Activated CD4-positive, alpha-beta T cell treated with anti-CD3 and anti-CD28 coated beads, Interleukin-2, amount 50 U/mL, for 4 hours (primary cell): ENCODE results near the gene C1orf185.
"Not testable (repeated sequence)": the region's sequence is repeated elsewhere in the genome, so short reads cannot be mapped to it uniquely, and the experiment has no call there.

Experiments used
- DNase-seq, 2 experiments: peaks; one replicate each; pipeline ENCODE4 v3.0.0-alpha.2; 2020

C1orf185 gene

GRCh38 chr1:51139474-51139873 is 37.4 kb downstream of the C1orf185 start:
- no peak for DNase-seq

- DNase-seq, result no peak
These were observed 45.4 kb downstream of the C1orf185 start for GRCh38 chr1:51147394-51147793.

- DNase-seq, result no peak
These were observed 52.7 kb downstream of the C1orf185 start for GRCh38 chr1:51154776-51155175.

- no peak for DNase-seq
These were observed 54.7 kb downstream of the C1orf185 start for GRCh38 chr1:51156752-51157151.

GRCh38 chr1:51157395-51157794 is 55.4 kb downstream of the C1orf185 start:
- DNase-seq, result no peak

- no peak for DNase-seq
These were observed 56.2 kb downstream of the C1orf185 start for GRCh38 chr1:51158263-51158662.

- not testable (repeated sequence) for DNase-seq
These were observed 60.5 kb downstream of the C1orf185 start for GRCh38 chr1:51162560-51162959.

GRCh38 chr1:51165540-51165939 is 63.5 kb downstream of the C1orf185 start:
- no peak for DNase-seq

GRCh38 chr1:51168266-51168845 is 66.3 kb downstream of the C1orf185 start:
- no peak for DNase-seq

- DNase-seq, result no peak
These were observed 66.9 kb downstream of the C1orf185 start for GRCh38 chr1:51168936-51169335.

- DNase-seq, result no peak
These were observed 68.3 kb downstream of the C1orf185 start for GRCh38 chr1:51170342-51170741.

GRCh38 chr1:51172811-51173210 is 70.8 kb downstream of the C1orf185 start:
- DNase-seq, result no peak

- no peak for DNase-seq
These were observed 73.2 kb downstream of the C1orf185 start for GRCh38 chr1:51175278-51175677.

- not testable (repeated sequence) for DNase-seq
These were observed 76.0 kb downstream of the C1orf185 start for GRCh38 chr1:51177988-51178387.

- DNase-seq, result no peak
These were observed 86.2 kb downstream of the C1orf185 start for GRCh38 chr1:51188230-51188629.

GRCh38 chr1:51189421-51190073 is 87.5 kb downstream of the C1orf185 start:
- peak; percentile 17 to 18 for DNase-seq

- DNase-seq, result no peak
These were observed 88.9 kb downstream of the C1orf185 start for GRCh38 chr1:51190961-51191360.

GRCh38 chr1:51192213-51192843 is 90.3 kb downstream of the C1orf185 start:
- DNase-seq, result peak; percentile 33 to 47

- no peak for DNase-seq
These were observed 91.5 kb downstream of the C1orf185 start for GRCh38 chr1:51193564-51193963.
